Measurements from ENCODE around the gene LRRC32. TPM values are rescaled to one million over a fixed set of nuclear protein-coding genes. Genes with fewer than 3 reads are reported as not detected.
A peak's percentile ranks its signal among the peaks of the same experiment; 100 is the strongest.

Gene LRRC32
- total and polyA plus RNA-seq, 4 donors = 38.3 to 159 (median 85.2) TPM

- DNase-seq = peak in 1 of 3 donors; percentile 9
- 79 to 83% methylated on average over 2 of the region's 2 CpGs for WGBS, 2 donors
- no peak for ATAC-seq (ENCODE audit: insufficient read depth, low FRiP score)
- Histone ChIP-seq H3K27ac (ENCODE audit: low read depth in 1 of 2, low read length in 1 of 2) (peak overlapping the region in 1 of 2 donors; percentile 55), H3K36me3 (ENCODE audit: control insufficient read depth in 4 of 4, insufficient read depth in 4 of 4, low read length in 4 of 4) (no peaks in the 10 kb centered on the region), H3K27me3 (ENCODE audit: control insufficient read depth in 3 of 3, insufficient read depth in 3 of 3, low read length in 2 of 3) (no peaks in the 10 kb centered on the region), H3K4me3 (no peak overlapping the region), H3K9ac (ENCODE audit: insufficient read depth in 1 of 2, low read length in 2 of 2) (no peak overlapping the region), H3K4me1 (ENCODE audit: control insufficient read depth in 5 of 5, insufficient read depth in 5 of 5, low read length in 5 of 5) (peaks cover 0 to 31% (median 6%) of the 10 kb centered on the region in 5 donors), H3K9me3 (ENCODE audit: control insufficient read depth in 4 of 4, insufficient read depth in 3 of 4, low read length in 3 of 4) (peaks cover 0 to 3% (median 0%) of the 10 kb centered on the region in 4 donors)
- no peak for TF ChIP-seq CTCF (IDR thresholded peaks at IDR 0.05; ENCODE audit: control extremely low read depth, extremely low read depth)
Measured at GRCh38 chr11:76649851-76650372, 20.6 kb downstream of the LRRC32 start.

- 80 to 90% methylated on average over 6 of the region's 6 CpGs for WGBS, 2 donors
- ATAC-seq (ENCODE audit: insufficient read depth, low FRiP score) (no peak), DNase-seq (no peak)
- no peak overlapping the region for H3K4me3 ChIP-seq
- peaks cover 0 to 3% (median 0%) of the 10 kb centered on the region in 4 donors for H3K9me3 ChIP-seq (ENCODE audit: control insufficient read depth in 4 of 4, insufficient read depth in 3 of 4, low read length in 3 of 4)
- H3K36me3 ChIP-seq (ENCODE audit: control insufficient read depth in 4 of 4, insufficient read depth in 4 of 4, low read length in 4 of 4) = no peaks in the 10 kb centered on the region
- H3K27me3 ChIP-seq (ENCODE audit: control insufficient read depth in 3 of 3, insufficient read depth in 3 of 3, low read length in 2 of 3) = no peaks in the 10 kb centered on the region
- peaks cover 0 to 22% (median 6%) of the 10 kb centered on the region in 5 donors for H3K4me1 ChIP-seq (ENCODE audit: control insufficient read depth in 5 of 5, insufficient read depth in 5 of 5, low read length in 5 of 5)
- peak overlapping the region in 1 of 2 donors; percentile 55 for H3K27ac ChIP-seq (ENCODE audit: low read depth in 1 of 2, low read length in 1 of 2)
- no peak overlapping the region for H3K9ac ChIP-seq (ENCODE audit: insufficient read depth in 1 of 2, low read length in 2 of 2)
- TF ChIP-seq CTCF (IDR thresholded peaks at IDR 0.05; ENCODE audit: control extremely low read depth, extremely low read depth) = no peak
Measured at GRCh38 chr11:76649011-76649410, 21.5 kb downstream of the LRRC32 start.

- Histone ChIP-seq H3K27ac (ENCODE audit: low read depth in 1 of 2, low read length in 1 of 2) (no peak overlapping the region), H3K9ac (ENCODE audit: insufficient read depth in 1 of 2, low read length in 2 of 2) (no peak overlapping the region), H3K4me1 (ENCODE audit: control insufficient read depth in 5 of 5, insufficient read depth in 5 of 5, low read length in 5 of 5) (peaks cover 0 to 12% (median 0%) of the 10 kb centered on the region in 5 donors), H3K27me3 (ENCODE audit: control insufficient read depth in 3 of 3, insufficient read depth in 3 of 3, low read length in 2 of 3) (no peaks in the 10 kb centered on the region), H3K4me3 (no peak overlapping the region), H3K9me3 (ENCODE audit: control insufficient read depth in 4 of 4, insufficient read depth in 3 of 4, low read length in 3 of 4) (peaks cover 0 to 3% (median 0%) of the 10 kb centered on the region in 4 donors), H3K36me3 (ENCODE audit: control insufficient read depth in 4 of 4, insufficient read depth in 4 of 4, low read length in 4 of 4) (no peaks in the 10 kb centered on the region)
- no peak for TF ChIP-seq CTCF (IDR thresholded peaks at IDR 0.05; ENCODE audit: control extremely low read depth, extremely low read depth)
- ATAC-seq (ENCODE audit: insufficient read depth, low FRiP score) (no peak), DNase-seq (no peak)
Measured at GRCh38 chr11:76648061-76648460, 22.5 kb downstream of the LRRC32 start.
